Lung (tissue), 12 donors: Measurements from ENCODE around the gene BRCC3. TPM values are rescaled to one million over a fixed set of nuclear protein-coding genes. Genes with fewer than 3 reads are reported as not detected.

ENCODE experiments used
- ATAC-seq: fragments of 200-7000 bp; cut with Tn5 transposase; one replicate; pipeline ENCODE4 v1.9.1; 2020; ENCODE audit warnings: moderate number of reproducible peaks; ENCODE audit not compliant: insufficient read depth, low FRiP score
- DNase-seq, 3 donors: peaks; one replicate each; pipeline ENCODE4 v3.0.0-alpha.2; 2013 to 2017
- H3K27ac ChIP-seq, 2 donors: one replicate each; pipeline ENCODE4 v1.5.1; 2013; ENCODE audit warnings: mild to moderate bottlenecking in 2 of 2, moderate library complexity in 2 of 2, control low read depth in 1 of 2, inconsistent platforms in 1 of 2, low read depth in 1 of 2, low read length in 1 of 2
- H3K27me3 ChIP-seq, 3 donors: one replicate each; pipeline ENCODE4 v1.5.1; 2013; ENCODE audit warnings: low read length in 2 of 3; ENCODE audit not compliant: control insufficient read depth in 3 of 3, insufficient read depth in 3 of 3
- H3K36me3 ChIP-seq, 4 donors: one replicate each; pipeline ENCODE4 v1.5.1; 2013; ENCODE audit warnings: low read length in 4 of 4, mild to moderate bottlenecking in 1 of 4, moderate library complexity in 1 of 4; ENCODE audit not compliant: control insufficient read depth in 4 of 4, insufficient read depth in 4 of 4
- H3K4me1 ChIP-seq, 5 donors: one replicate each; pipeline ENCODE4 v1.5.1; 2013; ENCODE audit warnings: low read length in 5 of 5, mild to moderate bottlenecking in 2 of 5, moderate library complexity in 1 of 5; ENCODE audit not compliant: control insufficient read depth in 5 of 5, insufficient read depth in 5 of 5
- H3K4me3 ChIP-seq: one replicate; pipeline ENCODE4 v1.5.1; 2013; ENCODE audit warnings: mild to moderate bottlenecking, control low read depth, moderate library complexity
- H3K9ac ChIP-seq, 2 donors: one replicate each; pipeline ENCODE4 v1.5.1; 2013; ENCODE audit warnings: low read length in 2 of 2, control low read depth in 1 of 2; ENCODE audit not compliant: insufficient read depth in 1 of 2
- H3K9me3 ChIP-seq, 4 donors: one replicate each; pipeline ENCODE4 v1.5.1; 2013; ENCODE audit warnings: low read length in 3 of 4, mild to moderate bottlenecking in 1 of 4, moderate library complexity in 1 of 4; ENCODE audit not compliant: control insufficient read depth in 4 of 4, insufficient read depth in 3 of 4
- WGBS, 2 donors: extraction: QIAGEN DNeasy Blood & Tissue Kit; methylation state at CpG; one replicate each; pipeline ENCODE4 v1.1.7; 2013; 5-methylcytosine and 5-hydroxymethylcytosine counted together
- polyA plus RNA-seq, 2 donors: library from polyadenylated mRNA; stranded (reverse); fragments of 200-250 nt; gene quantifications; one replicate each; pipeline ENCODE4 v1.2.1, GENCODE V29; 2013
- total RNA-seq, 2 donors: library from RNA; depleted of rRNA in 1 of 2; stranded (reverse); fragments of >200 nt in 1 of 2; gene quantifications; one replicate each; pipeline ENCODE4 v1.2.1, GENCODE V29; 2014 to 2021
- TF ChIP-seq, protein P1 (sequence below): IDR thresholded peaks from 2 replicates; pipeline ENCODE4 v1.5.1; 2012; ENCODE audit warnings: mild to moderate bottlenecking; ENCODE audit errors: control extremely low read depth, extremely low read depth
- donor health status: control.
- donor health status: control.
- donor health status: Bipolar disorder and iron deficiency.
- donor health status: healthy.
- donor health status: DM: yes; HTN: yes; CAD: no.

BRCC3 gene
- total and polyA plus RNA-seq, 4 donors = 7.9 to 17.9 (median 13.4) TPM

DNA sequence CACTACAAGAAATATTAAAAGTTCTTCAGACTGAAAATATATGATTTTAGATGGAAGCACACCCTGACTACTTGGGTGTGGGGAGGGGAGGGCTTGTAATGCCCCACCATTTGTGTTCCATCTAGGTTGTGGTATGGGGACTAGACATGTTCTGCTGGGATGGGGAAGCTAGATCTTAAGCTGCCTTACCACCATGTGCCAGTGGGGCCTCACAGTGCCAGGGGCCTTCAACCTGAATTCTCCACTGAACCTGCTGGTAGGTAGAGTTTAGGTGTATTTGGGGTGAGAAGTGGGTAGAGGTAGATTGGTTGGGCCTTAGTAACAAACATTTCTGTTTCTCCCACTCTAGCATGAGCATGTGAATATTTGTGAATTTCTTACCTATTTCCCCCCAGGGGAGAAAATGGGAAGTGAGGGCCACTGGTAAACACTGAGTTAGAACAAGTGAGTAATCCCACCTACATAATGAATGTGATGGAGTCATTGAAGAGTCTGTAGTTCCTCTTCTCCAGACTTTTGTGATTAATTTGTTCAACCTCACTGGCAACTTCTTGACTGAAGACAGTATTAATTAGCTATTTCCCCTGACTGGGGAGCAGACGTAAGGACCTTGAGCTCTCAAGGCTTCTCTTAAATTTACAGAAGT is 44.0 kb downstream of the BRCC3 start:
- Histone ChIP-seq H3K36me3 (peaks cover 0 to 6% (median 3%) of the 10 kb centered on the region in 4 donors), H3K4me1 (peaks cover 0 to 1% (median 0%) of the 10 kb centered on the region in 5 donors), H3K4me3 (no peak overlapping the region), H3K9ac (no peak overlapping the region), H3K9me3 (peaks cover 0 to 3% (median 0%) of the 10 kb centered on the region in 4 donors), H3K27me3 (no peaks in the 10 kb centered on the region), H3K27ac (no peak overlapping the region)
- 79 to 93% methylated on average over 1 of the region's 1 CpG for WGBS, 2 donors
- DNase-seq = no peak
- TF ChIP-seq, protein P1, sequence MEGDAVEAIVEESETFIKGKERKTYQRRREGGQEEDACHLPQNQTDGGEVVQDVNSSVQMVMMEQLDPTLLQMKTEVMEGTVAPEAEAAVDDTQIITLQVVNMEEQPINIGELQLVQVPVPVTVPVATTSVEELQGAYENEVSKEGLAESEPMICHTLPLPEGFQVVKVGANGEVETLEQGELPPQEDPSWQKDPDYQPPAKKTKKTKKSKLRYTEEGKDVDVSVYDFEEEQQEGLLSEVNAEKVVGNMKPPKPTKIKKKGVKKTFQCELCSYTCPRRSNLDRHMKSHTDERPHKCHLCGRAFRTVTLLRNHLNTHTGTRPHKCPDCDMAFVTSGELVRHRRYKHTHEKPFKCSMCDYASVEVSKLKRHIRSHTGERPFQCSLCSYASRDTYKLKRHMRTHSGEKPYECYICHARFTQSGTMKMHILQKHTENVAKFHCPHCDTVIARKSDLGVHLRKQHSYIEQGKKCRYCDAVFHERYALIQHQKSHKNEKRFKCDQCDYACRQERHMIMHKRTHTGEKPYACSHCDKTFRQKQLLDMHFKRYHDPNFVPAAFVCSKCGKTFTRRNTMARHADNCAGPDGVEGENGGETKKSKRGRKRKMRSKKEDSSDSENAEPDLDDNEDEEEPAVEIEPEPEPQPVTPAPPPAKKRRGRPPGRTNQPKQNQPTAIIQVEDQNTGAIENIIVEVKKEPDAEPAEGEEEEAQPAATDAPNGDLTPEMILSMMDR = no peak
- no peak for ATAC-seq

DNA sequence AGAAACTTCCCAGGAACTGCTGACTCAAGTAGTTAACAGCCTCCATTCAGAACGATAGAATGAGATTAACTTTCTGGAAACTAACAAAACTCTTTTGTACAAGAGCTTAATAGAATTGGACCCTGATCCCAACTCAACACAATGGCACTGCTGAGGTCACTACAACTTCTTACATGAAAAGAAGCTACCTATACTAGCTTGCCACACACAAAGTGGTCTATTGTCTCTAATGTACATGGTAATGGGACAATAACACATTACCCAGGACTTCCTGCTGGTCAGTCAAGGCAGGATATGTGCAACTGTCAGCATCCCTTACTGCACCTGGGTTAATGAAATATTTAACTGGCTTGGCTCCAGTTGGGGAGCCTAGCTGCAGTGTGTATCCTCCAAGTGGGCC is 56.2 kb downstream of the BRCC3 start:
- WGBS, 2 donors = 74 to 95% methylated on average over 1 of the region's 1 CpG
- Histone ChIP-seq H3K9me3 (peaks cover 0 to 4% (median 0%) of the 10 kb centered on the region in 4 donors), H3K36me3 (no peaks in the 10 kb centered on the region), H3K27me3 (no peaks in the 10 kb centered on the region), H3K4me1 (no peaks in the 10 kb centered on the region), H3K27ac (no peak overlapping the region), H3K9ac (no peak overlapping the region), H3K4me3 (no peak overlapping the region)
- ATAC-seq = no peak
- DNase-seq = no peak
- TF ChIP-seq, protein P1 = no peak

DNA sequence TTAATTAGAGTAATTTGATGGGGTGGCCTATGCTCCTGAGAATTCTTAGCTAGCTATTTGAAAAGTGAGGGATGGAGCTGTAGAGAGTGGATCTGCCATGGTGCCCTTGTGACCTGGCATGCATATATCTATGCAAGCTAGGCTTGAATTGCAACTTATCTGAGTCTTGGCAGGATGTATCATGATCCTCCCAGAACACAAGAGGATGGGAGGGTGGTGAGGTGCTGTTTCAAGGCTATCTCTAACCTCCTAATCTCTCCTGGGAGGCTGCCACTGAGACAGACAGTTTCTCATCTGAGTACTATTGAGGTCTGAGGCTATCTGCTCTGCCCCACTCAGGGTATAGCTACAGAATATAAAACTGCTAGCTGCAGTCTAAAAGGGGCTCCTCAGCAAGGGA is 56.6 kb downstream of the BRCC3 start:
- TF ChIP-seq, protein P1 = no peak
- ATAC-seq (no peak), DNase-seq (no peak)
- Histone ChIP-seq H3K36me3 (no peaks in the 10 kb centered on the region), H3K27me3 (no peaks in the 10 kb centered on the region), H3K9ac (no peak overlapping the region), H3K4me1 (no peaks in the 10 kb centered on the region), H3K27ac (no peak overlapping the region), H3K9me3 (peaks cover 0 to 7% (median 0%) of the 10 kb centered on the region in 4 donors), H3K4me3 (no peak overlapping the region)

DNA sequence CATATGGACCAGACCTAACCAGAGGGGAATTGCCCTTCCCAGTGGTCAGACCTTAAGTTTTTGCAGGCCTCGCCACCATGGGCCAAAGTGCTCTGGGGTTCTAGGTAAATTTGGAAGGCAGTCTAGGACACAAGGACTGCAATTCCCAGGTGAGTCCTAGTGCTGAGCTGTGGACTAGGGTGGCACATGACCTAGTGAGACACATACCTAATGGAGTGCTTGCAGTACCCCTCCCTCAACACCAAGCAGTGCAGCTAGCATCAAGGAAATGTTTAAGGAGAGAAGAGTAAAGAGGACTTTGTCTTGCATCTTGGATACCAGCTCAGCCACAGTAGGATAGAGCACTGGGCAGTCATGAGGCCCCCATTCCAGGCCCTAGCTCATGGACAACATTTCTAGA is 60.8 kb downstream of the BRCC3 start:
- DNase-seq = no peak
- Histone ChIP-seq H3K4me1 (no peaks in the 10 kb centered on the region), H3K9ac (no peak overlapping the region), H3K9me3 (peaks cover 0 to 8% (median 1%) of the 10 kb centered on the region in 4 donors), H3K27me3 (no peaks in the 10 kb centered on the region), H3K27ac (no peak overlapping the region), H3K4me3 (no peak overlapping the region), H3K36me3 (no peaks in the 10 kb centered on the region)
- TF ChIP-seq, protein P1 = no peak
- ATAC-seq = no peak
- WGBS, 2 donors = 85 to 93% methylated on average over 1 of the region's 1 CpG
